Adrenal gland (tissue), 5 donors: ENCODE measurements around the gene GEMIN8.

Source experiments
- CTCF ChIP-seq, 6 experiments: fragments of 450-650 bp in 4 of 6; fragments of 200-600 bp in 2 of 6; sonication (generic) in 1 of 6; IDR thresholded peaks; 1 replicate in 5 of 6; 2 replicates in 1 of 6; pipeline versions ENCODE4 v1.5.1 to v1.8.0; 2016 to 2021; ENCODE audit warnings: antibody characterized with exemption in 6 of 6, mild to moderate bottlenecking in 2 of 6, moderate library complexity in 1 of 6
- POLR2A ChIP-seq, 2 donors: fragments of 450-650 bp; IDR thresholded peaks; one replicate each; pipeline ENCODE4 v1.6.1; 2017; ENCODE audit warnings: antibody characterized with exemption in 2 of 2, mild to moderate bottlenecking in 2 of 2, moderate library complexity in 1 of 2
- donor health status: DM: no; HTN: no; CAD: no.

DNA sequence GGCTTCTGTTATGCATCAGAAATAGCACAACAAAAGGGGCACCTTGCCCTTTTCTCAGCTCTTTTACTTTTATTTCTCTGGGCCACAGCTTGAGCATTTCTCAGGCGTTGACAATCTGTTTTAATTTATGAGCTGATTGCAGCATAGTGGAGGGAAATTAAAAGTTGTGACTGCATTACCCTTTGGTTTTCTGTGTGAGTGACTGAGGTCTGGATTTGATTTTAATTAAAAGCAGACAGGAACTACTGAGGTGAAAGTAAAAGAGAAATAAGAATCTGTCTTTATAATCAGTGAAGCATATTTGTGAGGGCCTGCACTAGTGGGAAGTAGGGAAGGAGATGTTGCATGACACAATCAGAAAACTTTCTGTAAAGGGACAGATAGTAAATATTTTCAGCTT lies 43.4 kb upstream of the GEMIN8 start:
- no peak for TF ChIP-seq CTCF (IDR thresholded peaks at IDR 0.05)
- no peak for TF ChIP-seq POLR2A (IDR thresholded peaks at IDR 0.05)
